ENCODE results near the gene MELK.
"Not testable (repeated sequence)": the region's sequence is repeated elsewhere in the genome, so short reads cannot be mapped to it uniquely, and the experiment has no call there.

DNA sequence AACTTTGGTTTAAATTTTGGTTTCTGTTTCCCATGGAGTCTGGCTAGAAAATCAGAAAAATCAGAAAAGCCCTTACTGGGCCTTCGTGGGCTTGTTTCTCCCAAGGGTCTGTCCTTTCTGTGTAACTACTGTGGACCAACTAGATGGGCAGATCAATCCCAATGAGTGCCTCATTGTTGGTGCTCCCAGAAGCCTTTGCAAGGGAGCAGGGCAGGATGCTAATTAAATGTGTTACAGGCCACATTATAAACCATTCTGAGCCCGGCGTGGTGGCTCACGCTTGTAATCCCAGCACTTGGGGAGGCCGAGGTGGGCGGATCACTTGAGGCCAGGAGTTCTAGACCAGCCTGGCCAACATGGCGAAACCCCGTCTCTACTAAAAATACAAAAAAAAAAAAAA, 1.4 kb downstream of the MELK start:
- TF ChIP-seq, protein P1, sequence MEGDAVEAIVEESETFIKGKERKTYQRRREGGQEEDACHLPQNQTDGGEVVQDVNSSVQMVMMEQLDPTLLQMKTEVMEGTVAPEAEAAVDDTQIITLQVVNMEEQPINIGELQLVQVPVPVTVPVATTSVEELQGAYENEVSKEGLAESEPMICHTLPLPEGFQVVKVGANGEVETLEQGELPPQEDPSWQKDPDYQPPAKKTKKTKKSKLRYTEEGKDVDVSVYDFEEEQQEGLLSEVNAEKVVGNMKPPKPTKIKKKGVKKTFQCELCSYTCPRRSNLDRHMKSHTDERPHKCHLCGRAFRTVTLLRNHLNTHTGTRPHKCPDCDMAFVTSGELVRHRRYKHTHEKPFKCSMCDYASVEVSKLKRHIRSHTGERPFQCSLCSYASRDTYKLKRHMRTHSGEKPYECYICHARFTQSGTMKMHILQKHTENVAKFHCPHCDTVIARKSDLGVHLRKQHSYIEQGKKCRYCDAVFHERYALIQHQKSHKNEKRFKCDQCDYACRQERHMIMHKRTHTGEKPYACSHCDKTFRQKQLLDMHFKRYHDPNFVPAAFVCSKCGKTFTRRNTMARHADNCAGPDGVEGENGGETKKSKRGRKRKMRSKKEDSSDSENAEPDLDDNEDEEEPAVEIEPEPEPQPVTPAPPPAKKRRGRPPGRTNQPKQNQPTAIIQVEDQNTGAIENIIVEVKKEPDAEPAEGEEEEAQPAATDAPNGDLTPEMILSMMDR (IDR thresholded peaks at IDR 0.05; ENCODE audit: low read depth, low read length, poor library complexity, severe bottlenecking): not testable (repeated sequence)
- not testable (repeated sequence) for TF ChIP-seq EZH2phosphoT487 (IDR thresholded peaks at IDR 0.05; ENCODE audit: borderline replicate concordance, low read length)

Measured in DOHH2 (cell line).